ENCODE measurements around the gene JARID2.

DNA sequence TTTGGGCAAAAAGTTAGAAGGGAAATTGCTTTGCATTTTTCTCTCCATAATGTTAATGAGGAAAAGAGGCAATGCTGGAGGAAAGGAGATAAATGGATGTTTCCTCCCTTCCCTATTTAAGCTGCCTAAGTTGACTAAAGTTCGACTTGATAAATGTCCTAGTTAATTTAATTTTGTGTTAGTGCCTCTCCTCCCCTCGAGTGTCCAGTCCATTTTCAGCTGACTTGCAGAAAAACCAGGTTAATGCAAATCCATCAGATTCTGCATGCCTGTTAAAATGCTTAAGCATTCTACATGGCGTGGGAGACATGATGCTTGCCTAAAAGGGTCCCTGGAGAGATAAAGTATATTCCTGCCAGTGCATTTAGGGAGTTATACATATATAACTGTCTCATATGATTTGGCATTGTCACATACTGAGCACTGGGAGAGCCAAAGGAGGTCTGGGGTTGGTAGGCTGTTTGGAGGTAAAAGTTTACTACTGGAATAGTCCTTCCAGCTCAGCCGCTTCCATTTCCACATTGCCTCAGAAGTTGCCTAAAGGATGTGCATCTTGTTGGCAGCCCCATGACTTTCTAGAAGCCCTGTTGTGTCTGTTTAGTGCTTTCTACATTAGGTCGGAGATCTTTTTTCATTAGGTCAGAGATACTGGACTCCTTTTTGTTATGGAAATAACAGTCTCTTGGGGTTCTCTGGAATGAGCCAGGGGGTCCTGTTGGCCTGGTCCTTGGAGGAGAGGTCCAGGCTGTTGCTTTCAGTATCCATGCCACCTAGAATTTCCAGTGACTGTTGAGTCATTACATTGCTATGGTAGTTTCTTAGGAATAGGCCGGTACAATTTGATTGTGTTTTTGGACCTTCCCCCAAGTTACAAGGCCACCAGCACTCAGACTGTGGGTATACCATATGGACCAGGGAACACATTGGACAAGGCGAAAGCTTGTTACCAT is 30.4 kb downstream of the JARID2 start:
- TF ChIP-seq, protein P1, sequence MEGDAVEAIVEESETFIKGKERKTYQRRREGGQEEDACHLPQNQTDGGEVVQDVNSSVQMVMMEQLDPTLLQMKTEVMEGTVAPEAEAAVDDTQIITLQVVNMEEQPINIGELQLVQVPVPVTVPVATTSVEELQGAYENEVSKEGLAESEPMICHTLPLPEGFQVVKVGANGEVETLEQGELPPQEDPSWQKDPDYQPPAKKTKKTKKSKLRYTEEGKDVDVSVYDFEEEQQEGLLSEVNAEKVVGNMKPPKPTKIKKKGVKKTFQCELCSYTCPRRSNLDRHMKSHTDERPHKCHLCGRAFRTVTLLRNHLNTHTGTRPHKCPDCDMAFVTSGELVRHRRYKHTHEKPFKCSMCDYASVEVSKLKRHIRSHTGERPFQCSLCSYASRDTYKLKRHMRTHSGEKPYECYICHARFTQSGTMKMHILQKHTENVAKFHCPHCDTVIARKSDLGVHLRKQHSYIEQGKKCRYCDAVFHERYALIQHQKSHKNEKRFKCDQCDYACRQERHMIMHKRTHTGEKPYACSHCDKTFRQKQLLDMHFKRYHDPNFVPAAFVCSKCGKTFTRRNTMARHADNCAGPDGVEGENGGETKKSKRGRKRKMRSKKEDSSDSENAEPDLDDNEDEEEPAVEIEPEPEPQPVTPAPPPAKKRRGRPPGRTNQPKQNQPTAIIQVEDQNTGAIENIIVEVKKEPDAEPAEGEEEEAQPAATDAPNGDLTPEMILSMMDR (IDR thresholded peaks at IDR 0.05; ENCODE audit: low read length) = no peak
- no peak for TF ChIP-seq EZH2 (IDR thresholded peaks at IDR 0.05; ENCODE audit: borderline replicate concordance, low read length)

All from OCI-LY1 (cell line).